ENCODE results near the gene EFHC2.

- no peak for TF ChIP-seq CTCF (conservative IDR thresholded peaks at IDR 0.05 in 1 of 2, IDR thresholded peaks at IDR 0.05 in 1 of 2; ENCODE audit: extremely low read depth in 1 of 2, insufficient read depth in 1 of 2, low read depth in 1 of 2, low read length in 2 of 2)
- TF ChIP-seq EZH2 (IDR thresholded peaks at IDR 0.05; ENCODE audit: borderline replicate concordance, low read length), result no peak
Measured at GRCh38 chrX:44175455-44175854, 168.0 kb downstream of the EFHC2 start.
